Liver (tissue), 9 donors: Measurements from ENCODE around the gene CAB39. TPM values are rescaled to one million over a fixed set of nuclear protein-coding genes. Genes with fewer than 3 reads are reported as not detected.

Experiments used
- DNase-seq: peaks from one replicate; pipeline ENCODE4 v3.0.0-alpha.2; 2017; ENCODE audit warnings: low spot score
- H3K27ac ChIP-seq, 2 donors: one replicate each; pipeline ENCODE4 v1.7.0; 2013; ENCODE audit warnings: inconsistent platforms in 2 of 2, low read length in 2 of 2, control low read depth in 1 of 2, low read depth in 1 of 2, mild to moderate bottlenecking in 1 of 2
- H3K27me3 ChIP-seq, 4 donors: one replicate each; pipeline versions ENCODE4 v1.6.1 to v1.7.0; 2013; ENCODE audit warnings: low read length in 3 of 4, inconsistent platforms in 1 of 4, mild to moderate bottlenecking in 1 of 4, moderate library complexity in 1 of 4; ENCODE audit not compliant: control insufficient read depth in 4 of 4, insufficient read depth in 4 of 4
- H3K36me3 ChIP-seq, 4 donors: one replicate each; pipeline versions ENCODE4 v1.6.1 to v1.7.0; 2013; ENCODE audit warnings: low read length in 3 of 4, mild to moderate bottlenecking in 3 of 4, low read depth in 1 of 4, moderate library complexity in 1 of 4; ENCODE audit not compliant: control insufficient read depth in 4 of 4, insufficient read depth in 3 of 4
- H3K4me1 ChIP-seq, 4 donors: one replicate each; pipeline versions ENCODE4 v1.6.1 to v1.7.0; 2013; ENCODE audit warnings: low read length in 3 of 4, mild to moderate bottlenecking in 3 of 4, moderate library complexity in 1 of 4; ENCODE audit not compliant: control insufficient read depth in 4 of 4, insufficient read depth in 4 of 4
- H3K4me3 ChIP-seq, 3 donors: one replicate each; pipeline versions ENCODE4 v1.6.1 to v1.7.0; 2013; ENCODE audit warnings: low read length in 3 of 3, control low read depth in 1 of 3, low read depth in 1 of 3, mild to moderate bottlenecking in 1 of 3
- H3K9ac ChIP-seq, 2 donors: one replicate each; pipeline ENCODE4 v1.7.0; 2013; ENCODE audit warnings: low read length in 2 of 2, mild to moderate bottlenecking in 2 of 2, moderate library complexity in 2 of 2, control low read depth in 1 of 2, low read depth in 1 of 2
- H3K9me3 ChIP-seq, 4 donors: one replicate each; pipeline versions ENCODE4 v1.6.1 to v1.7.0; 2013; ENCODE audit warnings: low read length in 3 of 4; ENCODE audit not compliant: control insufficient read depth in 4 of 4
- EGR1 ChIP-seq, 2 donors: IDR thresholded peaks; 2 replicates each; pipeline ENCODE4 v1.6.1; 2016 to 2018; ENCODE audit warnings: antibody characterized with exemption in 2 of 2, low read depth in 2 of 2
- FOXA1 ChIP-seq: IDR thresholded peaks from 2 replicates; pipeline ENCODE4 v1.6.1; 2016; ENCODE audit warnings: antibody characterized with exemption
- FOXA2 ChIP-seq: IDR thresholded peaks from 2 replicates; pipeline ENCODE4 v1.6.1; 2016; ENCODE audit warnings: antibody characterized with exemption
- HNF4G ChIP-seq: IDR thresholded peaks from 2 replicates; pipeline ENCODE4 v1.6.1; 2016; ENCODE audit warnings: antibody characterized with exemption
- JUND ChIP-seq, 2 donors: IDR thresholded peaks; 2 replicates each; pipeline ENCODE4 v1.6.1; 2016; ENCODE audit warnings: antibody characterized with exemption in 2 of 2
- NR2F2 ChIP-seq: IDR thresholded peaks from 2 replicates; pipeline ENCODE4 v1.6.1; 2016; ENCODE audit warnings: antibody characterized with exemption
- RAD21 ChIP-seq, 2 donors: IDR thresholded peaks; 2 replicates each; pipeline ENCODE4 v1.6.1; 2016; ENCODE audit warnings: antibody characterized with exemption in 2 of 2, mild to moderate bottlenecking in 2 of 2
- RXRA ChIP-seq, 2 donors: IDR thresholded peaks; 2 replicates each; pipeline ENCODE4 v1.6.1; 2017 to 2018; ENCODE audit warnings: antibody characterized with exemption in 2 of 2, mild to moderate bottlenecking in 1 of 2
- SP1 ChIP-seq: IDR thresholded peaks from 2 replicates; pipeline ENCODE4 v1.6.1; 2018; ENCODE audit warnings: antibody characterized with exemption, mild to moderate bottlenecking
- TAF1 ChIP-seq: conservative IDR thresholded peaks from 2 replicates; pipeline ENCODE4 v1.6.1; 2016; ENCODE audit warnings: antibody characterized with exemption, mild to moderate bottlenecking
- YY1 ChIP-seq: IDR thresholded peaks from 2 replicates; pipeline ENCODE4 v1.6.1; 2016; ENCODE audit warnings: antibody characterized with exemption, mild to moderate bottlenecking
- WGBS: extraction: QIAGEN DNeasy Blood & Tissue Kit; methylation state at CpG from one replicate; pipeline ENCODE4 v1.1.7; 2013; 5-methylcytosine and 5-hydroxymethylcytosine counted together
- polyA plus RNA-seq, 2 donors: library from polyadenylated mRNA; stranded (reverse) in 1 of 2; unstranded in 1 of 2; fragments of 200-250 nt in 1 of 2; fragments of >200 nt in 1 of 2; fragmentation: Nextera tagmentation in 1 of 2; extraction: Ambion mirVana in 1 of 2; gene quantifications; one replicate each; pipeline versions ENCODE4 v1.2.1 to v1.2.3, GENCODE V29; 2013 to 2015
- total RNA-seq, 2 donors: library from RNA; depleted of rRNA; stranded (reverse); fragments of >200 nt; gene quantifications; one replicate each; pipeline ENCODE4 v1.2.3, GENCODE V29; 2014
- TF ChIP-seq, protein P1 (sequence below): IDR thresholded peaks from 2 replicates; pipeline ENCODE4 v1.6.1; 2016; ENCODE audit warnings: antibody characterized with exemption, mild to moderate bottlenecking
- TF ChIP-seq, protein P2 (sequence below): IDR thresholded peaks from 2 replicates; pipeline ENCODE4 v1.6.1; 2016; ENCODE audit warnings: antibody characterized with exemption
- TF ChIP-seq, protein P3 (sequence below): fragments of 150-350 bp; IDR thresholded peaks from 2 replicates; pipeline ENCODE4 v1.5.1; 2017; ENCODE audit warnings: improper control_type of control experiment, low read depth, low read length; ENCODE audit not compliant: missing input control
- TF ChIP-seq, protein P4 (sequence below): IDR thresholded peaks from 2 replicates; pipeline ENCODE4 v1.6.1; 2016; ENCODE audit warnings: antibody characterized with exemption
- TF ChIP-seq, protein P5 (sequence below): IDR thresholded peaks from 2 replicates; pipeline ENCODE4 v1.6.1; 2016; ENCODE audit warnings: antibody characterized with exemption
- donor health status: healthy.
- donor health status: healthy.
- donor health status: healthy.
- donor health status: healthy.
- donor health status: healthy.

CAB39 gene
- total and polyA plus RNA-seq, 4 donors = 9.2 to 39.8 (median 26.5) TPM

DNA sequence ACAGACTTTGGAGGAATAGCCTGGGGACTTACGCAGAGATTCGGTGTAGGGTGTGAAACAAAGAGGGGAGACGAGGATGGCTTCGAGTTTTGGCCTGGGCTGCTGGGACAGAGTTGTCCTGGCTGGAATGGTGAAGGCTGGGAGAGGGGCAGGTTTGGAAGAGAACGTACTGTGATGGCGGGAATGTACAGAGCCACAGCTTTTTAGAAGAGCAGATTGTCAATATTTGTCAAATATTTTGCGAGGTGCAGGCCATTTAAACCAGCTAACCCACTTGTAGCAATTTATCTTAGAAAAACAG lies 137.7 kb downstream of the CAB39 start:
- DNase-seq = no peak
- TF ChIP-seq, protein P1, sequence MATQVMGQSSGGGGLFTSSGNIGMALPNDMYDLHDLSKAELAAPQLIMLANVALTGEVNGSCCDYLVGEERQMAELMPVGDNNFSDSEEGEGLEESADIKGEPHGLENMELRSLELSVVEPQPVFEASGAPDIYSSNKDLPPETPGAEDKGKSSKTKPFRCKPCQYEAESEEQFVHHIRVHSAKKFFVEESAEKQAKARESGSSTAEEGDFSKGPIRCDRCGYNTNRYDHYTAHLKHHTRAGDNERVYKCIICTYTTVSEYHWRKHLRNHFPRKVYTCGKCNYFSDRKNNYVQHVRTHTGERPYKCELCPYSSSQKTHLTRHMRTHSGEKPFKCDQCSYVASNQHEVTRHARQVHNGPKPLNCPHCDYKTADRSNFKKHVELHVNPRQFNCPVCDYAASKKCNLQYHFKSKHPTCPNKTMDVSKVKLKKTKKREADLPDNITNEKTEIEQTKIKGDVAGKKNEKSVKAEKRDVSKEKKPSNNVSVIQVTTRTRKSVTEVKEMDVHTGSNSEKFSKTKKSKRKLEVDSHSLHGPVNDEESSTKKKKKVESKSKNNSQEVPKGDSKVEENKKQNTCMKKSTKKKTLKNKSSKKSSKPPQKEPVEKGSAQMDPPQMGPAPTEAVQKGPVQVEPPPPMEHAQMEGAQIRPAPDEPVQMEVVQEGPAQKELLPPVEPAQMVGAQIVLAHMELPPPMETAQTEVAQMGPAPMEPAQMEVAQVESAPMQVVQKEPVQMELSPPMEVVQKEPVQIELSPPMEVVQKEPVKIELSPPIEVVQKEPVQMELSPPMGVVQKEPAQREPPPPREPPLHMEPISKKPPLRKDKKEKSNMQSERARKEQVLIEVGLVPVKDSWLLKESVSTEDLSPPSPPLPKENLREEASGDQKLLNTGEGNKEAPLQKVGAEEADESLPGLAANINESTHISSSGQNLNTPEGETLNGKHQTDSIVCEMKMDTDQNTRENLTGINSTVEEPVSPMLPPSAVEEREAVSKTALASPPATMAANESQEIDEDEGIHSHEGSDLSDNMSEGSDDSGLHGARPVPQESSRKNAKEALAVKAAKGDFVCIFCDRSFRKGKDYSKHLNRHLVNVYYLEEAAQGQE = no peak
- TF ChIP-seq NR2F2 (no peak), JUND (IDR thresholded peaks at IDR 0.05) (no peak), HNF4G (no peak), TAF1 (no peak), FOXA1 (no peak), SP1 (no peak), RAD21 (IDR thresholded peaks at IDR 0.05) (no peak), YY1 (no peak), FOXA2 (no peak), EGR1 (IDR thresholded peaks at IDR 0.05; ENCODE audit: low read depth in 2 of 2) (no peak), RXRA (IDR thresholded peaks at IDR 0.05) (no peak)
- TF ChIP-seq, protein P2, sequence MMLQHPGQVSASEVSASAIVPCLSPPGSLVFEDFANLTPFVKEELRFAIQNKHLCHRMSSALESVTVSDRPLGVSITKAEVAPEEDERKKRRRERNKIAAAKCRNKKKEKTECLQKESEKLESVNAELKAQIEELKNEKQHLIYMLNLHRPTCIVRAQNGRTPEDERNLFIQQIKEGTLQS = no peak
- TF ChIP-seq, protein P3, sequence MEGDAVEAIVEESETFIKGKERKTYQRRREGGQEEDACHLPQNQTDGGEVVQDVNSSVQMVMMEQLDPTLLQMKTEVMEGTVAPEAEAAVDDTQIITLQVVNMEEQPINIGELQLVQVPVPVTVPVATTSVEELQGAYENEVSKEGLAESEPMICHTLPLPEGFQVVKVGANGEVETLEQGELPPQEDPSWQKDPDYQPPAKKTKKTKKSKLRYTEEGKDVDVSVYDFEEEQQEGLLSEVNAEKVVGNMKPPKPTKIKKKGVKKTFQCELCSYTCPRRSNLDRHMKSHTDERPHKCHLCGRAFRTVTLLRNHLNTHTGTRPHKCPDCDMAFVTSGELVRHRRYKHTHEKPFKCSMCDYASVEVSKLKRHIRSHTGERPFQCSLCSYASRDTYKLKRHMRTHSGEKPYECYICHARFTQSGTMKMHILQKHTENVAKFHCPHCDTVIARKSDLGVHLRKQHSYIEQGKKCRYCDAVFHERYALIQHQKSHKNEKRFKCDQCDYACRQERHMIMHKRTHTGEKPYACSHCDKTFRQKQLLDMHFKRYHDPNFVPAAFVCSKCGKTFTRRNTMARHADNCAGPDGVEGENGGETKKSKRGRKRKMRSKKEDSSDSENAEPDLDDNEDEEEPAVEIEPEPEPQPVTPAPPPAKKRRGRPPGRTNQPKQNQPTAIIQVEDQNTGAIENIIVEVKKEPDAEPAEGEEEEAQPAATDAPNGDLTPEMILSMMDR = no peak
- TF ChIP-seq, protein P4, sequence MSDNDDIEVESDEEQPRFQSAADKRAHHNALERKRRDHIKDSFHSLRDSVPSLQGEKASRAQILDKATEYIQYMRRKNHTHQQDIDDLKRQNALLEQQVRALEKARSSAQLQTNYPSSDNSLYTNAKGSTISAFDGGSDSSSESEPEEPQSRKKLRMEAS = no peak
- TF ChIP-seq, protein P5, sequence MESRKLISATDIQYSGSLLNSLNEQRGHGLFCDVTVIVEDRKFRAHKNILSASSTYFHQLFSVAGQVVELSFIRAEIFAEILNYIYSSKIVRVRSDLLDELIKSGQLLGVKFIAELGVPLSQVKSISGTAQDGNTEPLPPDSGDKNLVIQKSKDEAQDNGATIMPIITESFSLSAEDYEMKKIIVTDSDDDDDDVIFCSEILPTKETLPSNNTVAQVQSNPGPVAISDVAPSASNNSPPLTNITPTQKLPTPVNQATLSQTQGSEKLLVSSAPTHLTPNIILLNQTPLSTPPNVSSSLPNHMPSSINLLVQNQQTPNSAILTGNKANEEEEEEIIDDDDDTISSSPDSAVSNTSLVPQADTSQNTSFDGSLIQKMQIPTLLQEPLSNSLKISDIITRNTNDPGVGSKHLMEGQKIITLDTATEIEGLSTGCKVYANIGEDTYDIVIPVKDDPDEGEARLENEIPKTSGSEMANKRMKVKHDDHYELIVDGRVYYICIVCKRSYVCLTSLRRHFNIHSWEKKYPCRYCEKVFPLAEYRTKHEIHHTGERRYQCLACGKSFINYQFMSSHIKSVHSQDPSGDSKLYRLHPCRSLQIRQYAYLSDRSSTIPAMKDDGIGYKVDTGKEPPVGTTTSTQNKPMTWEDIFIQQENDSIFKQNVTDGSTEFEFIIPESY = no peak
- peaks cover 0 to 4% (median 0%) of the 10 kb centered on the region in 4 donors for H3K9me3 ChIP-seq
- H3K9ac ChIP-seq = no peak overlapping the region
- peaks cover 0 to 2% (median 0%) of the 10 kb centered on the region in 4 donors for H3K4me1 ChIP-seq
- no peaks in the 10 kb centered on the region for H3K36me3 ChIP-seq
- 56% methylated on average over 7 of the region's 7 CpGs for WGBS
- no peak overlapping the region for H3K4me3 ChIP-seq
- H3K27ac ChIP-seq = no peak overlapping the region
- H3K27me3 ChIP-seq = no peaks in the 10 kb centered on the region

DNA sequence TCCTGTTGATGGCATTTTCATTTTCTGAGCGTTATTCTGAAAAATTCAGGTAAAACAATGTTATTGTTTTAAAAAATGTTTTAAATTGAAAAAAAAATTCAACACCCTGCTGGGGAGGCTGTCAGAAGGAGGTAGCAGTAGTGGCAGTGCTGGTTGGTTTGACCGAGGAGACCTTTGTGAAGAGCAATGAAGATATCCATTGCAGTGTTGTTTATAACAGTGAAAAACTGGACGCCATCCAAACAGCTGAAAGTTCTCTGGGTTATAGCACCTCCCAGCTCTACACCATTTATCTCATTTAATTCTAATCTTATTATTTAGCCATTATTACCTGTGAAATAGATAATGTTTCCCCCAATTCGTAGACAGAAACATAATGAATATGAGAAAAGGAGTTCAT lies 139.5 kb downstream of the CAB39 start:
- H3K9ac ChIP-seq = no peak overlapping the region
- H3K4me3 ChIP-seq = no peak overlapping the region
- no peak for DNase-seq
- H3K36me3 ChIP-seq = no peaks in the 10 kb centered on the region
- WGBS = 78% methylated on average over 4 of the region's 4 CpGs
- peaks cover 0 to 2% (median 0%) of the 10 kb centered on the region in 4 donors for H3K4me1 ChIP-seq
- no peaks in the 10 kb centered on the region for H3K9me3 ChIP-seq
- H3K27me3 ChIP-seq = no peaks in the 10 kb centered on the region
- TF ChIP-seq, protein P2 = no peak
- TF ChIP-seq EGR1 (IDR thresholded peaks at IDR 0.05; ENCODE audit: low read depth in 2 of 2) = no peak
- TF ChIP-seq, protein P5 = no peak
- H3K27ac ChIP-seq = no peak overlapping the region
